IMR-90 (cell line): Measurements from ENCODE around the gene MYH10. TPM values are rescaled to one million over a fixed set of nuclear protein-coding genes. Genes with fewer than 3 reads are reported as not detected.

ENCODE experiments used
- ATAC-seq: fragments of 200-7000 bp; cut with Tn5 transposase; 2 replicates; pipeline ENCODE4 v1.9.1; 2020; ENCODE audit warnings: low read depth, mild to moderate bottlenecking, moderate library complexity
- BruUV-seq: library from RNA; stranded (reverse); fragments of 400-500 nt; replicated peaks from 2 replicates; lab custom pipeline; 2021; lab: Mats Ljungman, UMichigan
- CTCF ChIA-PET: fragments of 300-600 bp; formaldehyde crosslinking; extraction: SDS; loops from one replicate; lab custom pipeline; 2021; ENCODE audit warnings: antibody characterized with exemption; lab: Yijun Ruan, JAX
- POLR2A ChIA-PET: fragments of 300-600 bp; sonication (Branson Sonifier 250); formaldehyde crosslinking; loops from one replicate; lab custom pipeline; 2022; ENCODE audit warnings: antibody characterized with exemption; ENCODE audit not compliant: unreplicated experiment; lab: Charles Lee
- DNase-seq: peaks from one replicate; pipeline ENCODE4 v3.0.0; 2013
- H2AFZ ChIP-seq: replicated peaks from 2 replicates; pipeline ENCODE3; 2013; ENCODE audit warnings: low read length, mild to moderate bottlenecking; ENCODE audit not compliant: poor library complexity
- H2AK5ac ChIP-seq: 2 replicates; pipeline ENCODE4 v1.6.1; 2013; ENCODE audit warnings: low read depth, low read length, inconsistent platforms
- H2AK9ac ChIP-seq: replicated peaks from 2 replicates; pipeline ENCODE3; 2013; ENCODE audit warnings: mild to moderate bottlenecking, low read depth, low read length, moderate library complexity; ENCODE audit not compliant: poor library complexity
- H2BK120ac ChIP-seq: 2 replicates; pipeline ENCODE4 v1.6.1; 2013; ENCODE audit warnings: low read depth, low read length, inconsistent platforms
- H2BK15ac ChIP-seq: 3 replicates; pipeline ENCODE4 v1.6.1; 2013; ENCODE audit warnings: low read depth, low read length, inconsistent platforms
- H2BK20ac ChIP-seq: 2 replicates; pipeline ENCODE4 v1.6.1; 2013; ENCODE audit warnings: low read depth, mild to moderate bottlenecking, inconsistent platforms, low read length, moderate library complexity
- H2BK5ac ChIP-seq: 2 replicates; pipeline ENCODE4 v1.6.1; 2013; ENCODE audit warnings: mild to moderate bottlenecking, low read depth, low read length, inconsistent platforms; ENCODE audit not compliant: poor library complexity, severe bottlenecking
- H3K14ac ChIP-seq: replicated peaks from 2 replicates; pipeline ENCODE4 v1.6.1; 2013; ENCODE audit warnings: low read depth, low read length, inconsistent platforms
- H3K18ac ChIP-seq: 2 replicates; pipeline ENCODE4 v1.6.1; 2013; ENCODE audit warnings: low read depth, low read length, control low read depth
- H3K23ac ChIP-seq: 2 replicates; pipeline ENCODE4 v1.6.1; 2013; ENCODE audit warnings: low read depth, low read length, inconsistent platforms
- H3K27ac ChIP-seq: 2 replicates; pipeline ENCODE4 v1.5.1; 2013; ENCODE audit warnings: mild to moderate bottlenecking, control low read depth, low read length; ENCODE audit not compliant: insufficient read depth
- H3K27me3 ChIP-seq: 2 replicates; pipeline ENCODE4 v1.6.1; 2013; ENCODE audit warnings: low read length; ENCODE audit not compliant: control insufficient read depth, insufficient read depth
- H3K36me3 ChIP-seq: 2 replicates; pipeline ENCODE4 v1.6.1; 2013; ENCODE audit warnings: low read length, mixed read lengths; ENCODE audit not compliant: control insufficient read depth, insufficient read depth
- H3K4ac ChIP-seq: 2 replicates; pipeline ENCODE4 v1.6.1; 2013; ENCODE audit warnings: low read depth, low read length, inconsistent platforms
- H3K4me1 ChIP-seq: 2 replicates; pipeline ENCODE4 v1.6.1; 2013; ENCODE audit warnings: low read length, mixed read lengths; ENCODE audit not compliant: control insufficient read depth, insufficient read depth
- H3K4me2 ChIP-seq: 2 replicates; pipeline ENCODE4 v1.6.1; 2013; ENCODE audit warnings: low read depth, mild to moderate bottlenecking, control low read depth, low read length, moderate library complexity
- H3K4me3 ChIP-seq: 2 replicates; pipeline ENCODE4 v1.5.1; 2013; ENCODE audit warnings: low read depth, mild to moderate bottlenecking, control low read depth, low read length, moderate library complexity; ENCODE audit not compliant: insufficient read depth
- H3K56ac ChIP-seq: 2 replicates; pipeline ENCODE4 v1.6.1; 2013; ENCODE audit warnings: low read length, inconsistent platforms; ENCODE audit not compliant: insufficient read depth; ENCODE audit errors: extremely low read depth
- H3K79me1 ChIP-seq, 2 experiments: 2 replicates each; pipeline ENCODE4 v1.6.1; 2013; ENCODE audit warnings: low read length in 2 of 2, inconsistent platforms in 1 of 2, low read depth in 1 of 2
- H3K9ac ChIP-seq: 2 replicates; pipeline ENCODE4 v1.6.1; 2013; ENCODE audit warnings: low read depth, low read length, control low read depth
- H3K9me1 ChIP-seq: 2 replicates; pipeline ENCODE4 v1.6.1; 2013; ENCODE audit warnings: low read length, inconsistent platforms; ENCODE audit not compliant: insufficient read depth
- H3K9me3 ChIP-seq: 2 replicates; pipeline ENCODE4 v1.6.1; 2013; ENCODE audit warnings: low read length; ENCODE audit not compliant: control insufficient read depth, insufficient read depth
- H4K20me1 ChIP-seq: 2 replicates; pipeline ENCODE4 v1.6.1; 2013; ENCODE audit warnings: low read length, inconsistent platforms; ENCODE audit not compliant: insufficient read depth
- H4K5ac ChIP-seq: 2 replicates; pipeline ENCODE4 v1.6.1; 2013; ENCODE audit warnings: mild to moderate bottlenecking, low read depth, low read length, control low read depth
- H4K8ac ChIP-seq, 2 experiments: 2 replicates each; pipeline ENCODE4 v1.6.1; 2013; ENCODE audit warnings: low read depth in 2 of 2, low read length in 2 of 2, control low read depth in 1 of 2, inconsistent platforms in 1 of 2
- H4K91ac ChIP-seq: 2 replicates; pipeline ENCODE4 v1.6.1; 2013; ENCODE audit warnings: low read depth, low read length, inconsistent platforms; ENCODE audit not compliant: insufficient read depth
- BHLHE40 ChIP-seq: fragments of 150-350 bp; IDR thresholded peaks from 2 replicates; pipeline ENCODE4 v1.6.1; 2016; ENCODE audit warnings: mild to moderate bottlenecking, low read depth, low read length
- CEBPB ChIP-seq: IDR thresholded peaks from 2 replicates; pipeline ENCODE4 v1.6.1; 2012; ENCODE audit warnings: low read depth, low read length, improper control_type of control experiment
- CHD1 ChIP-seq: IDR thresholded peaks from 2 replicates; pipeline ENCODE4 v1.6.1; 2012; ENCODE audit warnings: low read depth, low read length, improper control_type of control experiment
- CTCF ChIP-seq: conservative IDR thresholded peaks from 2 replicates; pipeline ENCODE4 v1.5.1; 2012; ENCODE audit warnings: mild to moderate bottlenecking, low read depth, low read length, improper control_type of control experiment
- ELK1 ChIP-seq: fragments of 150-350 bp; IDR thresholded peaks from 2 replicates; pipeline ENCODE4 v1.6.1; 2016; ENCODE audit warnings: low read depth, mild to moderate bottlenecking, low read length, moderate library complexity, borderline replicate concordance
- FOS ChIP-seq: fragments of 150-350 bp; IDR thresholded peaks from 2 replicates; pipeline ENCODE4 v1.6.1; 2016; ENCODE audit warnings: low read depth, low read length
- MAFK ChIP-seq: IDR thresholded peaks from 2 replicates; pipeline ENCODE4 v1.6.1; 2012; ENCODE audit warnings: low read depth, low read length, improper control_type of control experiment
- MAZ ChIP-seq: IDR thresholded peaks from 2 replicates; pipeline ENCODE4 v1.6.1; 2012; ENCODE audit warnings: low read depth, mild to moderate bottlenecking, low read length, improper control_type of control experiment, moderate library complexity, borderline replicate concordance
- MXI1 ChIP-seq: IDR thresholded peaks from 2 replicates; pipeline ENCODE4 v1.6.1; 2012; ENCODE audit warnings: low read depth, mild to moderate bottlenecking, low read length, moderate library complexity, borderline replicate concordance
- NFE2L2 ChIP-seq: fragments of 150-350 bp; IDR thresholded peaks from 2 replicates; pipeline ENCODE4 v1.6.1; 2016; ENCODE audit warnings: low read depth, mild to moderate bottlenecking, low read length
- POLR2A ChIP-seq: IDR thresholded peaks from 2 replicates; pipeline ENCODE4 v1.6.1; 2012; ENCODE audit warnings: mild to moderate bottlenecking, low read depth, low read length
- RAD21 ChIP-seq: IDR thresholded peaks from 2 replicates; pipeline ENCODE4 v1.6.1; 2012; ENCODE audit warnings: low read length, improper control_type of control experiment
- RCOR1 ChIP-seq: IDR thresholded peaks from 2 replicates; pipeline ENCODE4 v1.6.1; 2012; ENCODE audit warnings: mild to moderate bottlenecking, low read length, improper control_type of control experiment; ENCODE audit not compliant: insufficient replicate concordance
- RFX5 ChIP-seq: IDR thresholded peaks from 2 replicates; pipeline ENCODE4 v1.8.0; 2012; ENCODE audit warnings: low read depth, mild to moderate bottlenecking, low read length, moderate library complexity
- SMC3 ChIP-seq: fragments of 150-350 bp; IDR thresholded peaks from 2 replicates; pipeline ENCODE4 v1.6.1; 2016; ENCODE audit warnings: low read depth, mild to moderate bottlenecking, antibody characterized with exemption, low read length, moderate library complexity
- USF2 ChIP-seq: fragments of 150-350 bp; IDR thresholded peaks from 2 replicates; pipeline ENCODE4 v1.6.1; 2017; ENCODE audit warnings: mild to moderate bottlenecking, antibody characterized with exemption, low read length, low read depth
- WGBS, 2 experiments: methylation state at CpG; one replicate each; pipeline versions ENCODE4 v1.1.5 to v1.1.7; 2013; ENCODE audit warnings: missing lambda C conversion rate in 2 of 2; ENCODE audit not compliant: insufficient read length in 1 of 2; ENCODE audit errors: extremely low coverage in 2 of 2; 5-methylcytosine and 5-hydroxymethylcytosine counted together
- dilution Hi-C: fragments of 300-500 bp; cut with HindIII; formaldehyde crosslinking; loops from one replicate; pipeline ENCODE4 v1.14.3; 2018; ENCODE audit warnings: low sequenced_read_pairs; ENCODE audit not compliant: unreplicated experiment
- in situ Hi-C: fragments of 300-500 bp; cut with MboI; formaldehyde crosslinking; loops from 3 replicates; pipeline ENCODE4 v1.14.3; 2019; ENCODE audit warnings: low sequenced_read_pairs, inconsistent platforms, mixed read lengths
- intact Hi-C: fragments of 100-400 bp; cut with micrococcal nuclease; formaldehyde crosslinking; loops from 2 replicates; pipeline ENCODE4 v1.10.0; 2022
- polyA plus RNA-seq, 3 experiments: library from polyadenylated mRNA; depleted of rRNA; stranded (reverse); fragments of >200 nt; gene quantifications; 2 replicates each; pipeline ENCODE4 v1.2.3, GENCODE V29; 2012; ENCODE audit warnings: low replicate concordance in 1 of 3
- total RNA-seq: library from RNA; depleted of rRNA; stranded (reverse); fragments of >200 nt; gene quantifications from 2 replicates; pipeline ENCODE4 v1.2.3, GENCODE V29; 2012

Gene MYH10
- total and polyA plus RNA-seq, 2 of the 4 experiments (the other 2 are of a cell fraction), result 71.2 to 95.2 TPM

- H2AFZ ChIP-seq, result no peak overlapping the region
- CTCF ChIA-PET, result interaction anchor here (0.8 kb wide), 1 partner anchor 75 kb away, joined by 3 read pairs; no protein-coding TSS in a partner anchor
- no peaks in the 10 kb centered on the region for H3K27me3 ChIP-seq
- no peak overlapping the region for H4K8ac ChIP-seq
- peaks cover 16% of the 10 kb centered on the region for H3K36me3 ChIP-seq
- in situ Hi-C loops, result no loop called here
- dilution Hi-C loops, result no loop called here
- no peaks in the 10 kb centered on the region for H3K9me3 ChIP-seq
- 0 out of 2 replicates have a peak, but pooled peaks cover 4% of the 10 kb centered on the region for H4K20me1 ChIP-seq
- H3K18ac ChIP-seq, result no peak overlapping the region
- 0 out of 2 replicates have a peak overlapping the region, but pooled peaks have one; percentile 4 for H3K23ac ChIP-seq
- POLR2A ChIA-PET, result no interaction called here
- no peak overlapping the region for H2AK9ac ChIP-seq
- no TSS peak for BruUV-seq
- no peak overlapping the region for H3K9ac ChIP-seq
- H3K4ac ChIP-seq, result no peak overlapping the region
- no peak overlapping the region for H3K14ac ChIP-seq
- H4K91ac ChIP-seq, result no peak overlapping the region
- H3K9me1 ChIP-seq, result peaks cover 12% of the 10 kb centered on the region
- H3K56ac ChIP-seq, result no peak overlapping the region
- peaks cover 9 to 18% of the 10 kb centered on the region in 2 experiments; a peak in 3 of 4 replicates for H3K79me1 ChIP-seq
- no CpG with 5 or more reads among the region's 1 CpG for WGBS, 2 experiments
- H2BK15ac ChIP-seq, result no peak overlapping the region
- no peak for TF ChIP-seq RFX5
- TF ChIP-seq MXI1, result no peak
- TF ChIP-seq CTCF, result no peak
- no peak for TF ChIP-seq CEBPB
- TF ChIP-seq USF2, result no peak
- TF ChIP-seq MAFK, result no peak
- no peak for TF ChIP-seq RCOR1
- TF ChIP-seq POLR2A, result no peak
- TF ChIP-seq FOS, result no peak
- TF ChIP-seq RAD21, result no peak
- TF ChIP-seq BHLHE40, result no peak
- TF ChIP-seq CHD1, result no peak
- TF ChIP-seq SMC3, result no peak
- no peak for TF ChIP-seq ELK1
- TF ChIP-seq MAZ, result no peak
- no peak for TF ChIP-seq NFE2L2
- no peak for DNase-seq
- H3K4me1 ChIP-seq, result peaks cover 7% of the 10 kb centered on the region
- H2BK5ac ChIP-seq, result no peak overlapping the region
- H2AK5ac ChIP-seq, result no peak overlapping the region
- H3K4me3 ChIP-seq, result no peak overlapping the region
- no peak overlapping the region for H3K4me2 ChIP-seq
- no peak overlapping the region for H2BK120ac ChIP-seq
- ATAC-seq, result no peak
- intact Hi-C loops, result no loop called here
- no peak overlapping the region for H2BK20ac ChIP-seq
- H3K27ac ChIP-seq, result no peak overlapping the region
- no peak overlapping the region for H4K5ac ChIP-seq
These were observed 72.4 kb downstream of the MYH10 start for GRCh38 chr17:8558144-8558543.
